GM23338 (cell line): Measurements from ENCODE around the gene KLHL17. TPM values are rescaled to one million over a fixed set of nuclear protein-coding genes. Genes with fewer than 3 reads are reported as not detected.
A peak's percentile ranks its signal among the peaks of the same experiment; 100 is the strongest.

Experiments
- ATAC-seq: fragments of 200-7000 bp; cut with Tn5 transposase; 3 replicates; pipeline ENCODE4 v1.9.1; 2020
- DNase-seq: peaks from one replicate; pipeline ENCODE4 v3.0.0-alpha.2; 2015; ENCODE audit warnings: low spot score
- H2AFZ ChIP-seq: fragments of 200-600 bp; sonication (generic); 2 replicates; pipeline ENCODE4 v1.8.0; 2016; ENCODE audit warnings: antibody characterized with exemption, mild to moderate bottlenecking, moderate library complexity
- H3F3A ChIP-seq: fragments of 200-600 bp; sonication (generic); replicated peaks from 2 replicates; pipeline ENCODE4 v1.8.0; 2017; ENCODE audit warnings: antibody characterized with exemption, mixed run types, low read depth
- H3K27ac ChIP-seq: fragments of 200-600 bp; sonication (generic); 2 replicates; pipeline ENCODE4 v1.6.1; 2016; ENCODE audit warnings: low read depth
- H3K27me3 ChIP-seq: fragments of 200-600 bp; sonication (generic); 2 replicates; pipeline ENCODE4 v1.8.0; 2016; ENCODE audit warnings: mild to moderate bottlenecking, mixed run types, moderate library complexity; ENCODE audit not compliant: insufficient read depth
- H3K36me3 ChIP-seq: fragments of 200-600 bp; sonication (generic); 2 replicates; pipeline ENCODE4 v1.8.0; 2016; ENCODE audit warnings: mild to moderate bottlenecking; ENCODE audit not compliant: insufficient read depth
- H3K4me1 ChIP-seq: fragments of 200-600 bp; sonication (generic); 2 replicates; pipeline ENCODE4 v1.8.0; 2016; ENCODE audit warnings: mild to moderate bottlenecking, moderate library complexity; ENCODE audit not compliant: insufficient read depth
- H3K4me2 ChIP-seq: fragments of 200-600 bp; sonication (generic); 2 replicates; pipeline ENCODE4 v1.7.1; 2017; ENCODE audit warnings: mixed run types
- H3K4me3 ChIP-seq: fragments of 200-600 bp; sonication (generic); 2 replicates; pipeline ENCODE4 v1.6.1; 2016; ENCODE audit warnings: mixed run types
- H3K79me2 ChIP-seq: fragments of 200-600 bp; sonication (generic); replicated peaks from 2 replicates; pipeline ENCODE4 v1.8.0; 2017; ENCODE audit warnings: mild to moderate bottlenecking; ENCODE audit not compliant: insufficient read depth
- H3K9me2 ChIP-seq: fragments of 200-600 bp; sonication (generic); 2 replicates; pipeline ENCODE4 v1.8.0; 2017; ENCODE audit not compliant: insufficient read depth
- H4K20me1 ChIP-seq: fragments of 200-600 bp; sonication (generic); replicated peaks from 2 replicates; pipeline ENCODE4 v1.8.0; 2017; ENCODE audit warnings: mild to moderate bottlenecking; ENCODE audit not compliant: insufficient read depth
- H3K27ac Mint-ChIP-seq: 2 replicates; pipeline ENCODE4 v1.8.0; 2020; ENCODE audit warnings: inconsistent platforms, mild to moderate bottlenecking, moderate library complexity, mixed read lengths
- H3K27me3 Mint-ChIP-seq: 3 replicates; pipeline ENCODE4 v1.8.0; 2022; ENCODE audit warnings: low read depth, mild to moderate bottlenecking, moderate library complexity, mixed read lengths, inconsistent platforms; ENCODE audit not compliant: insufficient read depth, poor library complexity
- H3K36me3 Mint-ChIP-seq: 3 replicates; pipeline ENCODE4 v1.8.0; 2021; ENCODE audit warnings: low read depth, mild to moderate bottlenecking, inconsistent platforms, moderate library complexity, mixed read lengths
- H3K4me1 Mint-ChIP-seq: 3 replicates; pipeline ENCODE4 v1.8.0; 2020; ENCODE audit warnings: mild to moderate bottlenecking, inconsistent platforms, mixed read lengths
- H3K4me3 Mint-ChIP-seq: 3 replicates; pipeline ENCODE4 v1.8.0; 2021; ENCODE audit warnings: moderate library complexity, mild to moderate bottlenecking, inconsistent platforms, mixed read lengths
- H3K9me3 Mint-ChIP-seq: 3 replicates; pipeline ENCODE4 v1.8.0; 2020; ENCODE audit warnings: moderate library complexity, mild to moderate bottlenecking, inconsistent platforms, mixed read lengths
- CREB1 ChIP-seq: fragments of 250-450 bp; sonication (Bioruptor Pico); IDR thresholded peaks from 2 replicates; pipeline ENCODE4 v1.5.0; 2020; ENCODE audit warnings: low read depth, mild to moderate bottlenecking, moderate library complexity
- CTCF ChIP-seq, 2 experiments: fragments of 200-600 bp in 1 of 2; sonication (generic) in 1 of 2; conservative IDR thresholded peaks; 2 replicates each; pipeline versions ENCODE4 v1.5.1 to v1.6.1; 2016 to 2017; ENCODE audit warnings: antibody characterized with exemption in 2 of 2, low read depth in 2 of 2, mild to moderate bottlenecking in 2 of 2, moderate library complexity in 1 of 2
- ETS1 ChIP-seq: IDR thresholded peaks from 2 replicates; pipeline ENCODE4 v1.6.1; 2016; ENCODE audit warnings: antibody characterized with exemption
- EZH2 ChIP-seq: fragments of 200-600 bp; sonication (generic); IDR thresholded peaks from one replicate; pipeline ENCODE4 v1.8.0; 2017; ENCODE audit warnings: antibody characterized with exemption, mild to moderate bottlenecking, low read depth; ENCODE audit not compliant: unreplicated experiment
- EZH2phosphoT487 ChIP-seq: fragments of 200-600 bp; sonication (generic); IDR thresholded peaks from one replicate; pipeline ENCODE4 v1.8.1; 2018; ENCODE audit warnings: antibody characterized with exemption; ENCODE audit not compliant: unreplicated experiment
- JUNB ChIP-seq: IDR thresholded peaks from one replicate; pipeline ENCODE4 v1.6.1; 2016; ENCODE audit warnings: antibody characterized with exemption; ENCODE audit not compliant: unreplicated experiment
- NANOG ChIP-seq: IDR thresholded peaks from 2 replicates; pipeline ENCODE4 v1.6.1; 2016; ENCODE audit warnings: antibody characterized with exemption, borderline replicate concordance
- POLR2AphosphoS5 ChIP-seq: IDR thresholded peaks from 2 replicates; pipeline ENCODE4 v1.6.1; 2016; ENCODE audit warnings: antibody characterized with exemption, low read depth
- REST ChIP-seq: IDR thresholded peaks from one replicate; pipeline ENCODE4 v1.6.1; 2018; ENCODE audit warnings: antibody characterized with exemption; ENCODE audit not compliant: unreplicated experiment
- STAT1 ChIP-seq: IDR thresholded peaks from one replicate; pipeline ENCODE4 v1.6.1; 2016; ENCODE audit warnings: antibody characterized with exemption; ENCODE audit not compliant: unreplicated experiment
- ZNF114 ChIP-seq: fragments of 250-450 bp; sonication (Bioruptor Pico); IDR thresholded peaks from 2 replicates; pipeline ENCODE4 v1.5.0; 2020; ENCODE audit warnings: mild to moderate bottlenecking, moderate library complexity
- ZNF331 ChIP-seq: fragments of 250-450 bp; sonication (Bioruptor Pico); IDR thresholded peaks from 2 replicates; pipeline ENCODE4 v1.5.0; 2020; ENCODE audit warnings: low read depth, mild to moderate bottlenecking, moderate library complexity
- ZNF462 ChIP-seq: fragments of 250-450 bp; sonication (Bioruptor Pico); IDR thresholded peaks from 2 replicates; pipeline ENCODE4 v1.5.0; 2020; ENCODE audit warnings: mild to moderate bottlenecking, moderate library complexity
- polyA plus RNA-seq: library from polyadenylated mRNA; unstranded; fragments of >200 nt; fragmentation: Nextera tagmentation; extraction: Ambion mirVana; gene quantifications from 2 replicates; pipeline ENCODE4 v1.2.1, GENCODE V29; 2016
- total RNA-seq: library from RNA; depleted of rRNA; stranded (reverse); fragments of >200 nt; shearing (Covaris generic); gene quantifications from 2 replicates; pipeline ENCODE4 v1.2.3, GENCODE V29; 2014

Gene KLHL17
- total and polyA plus RNA-seq, 2 experiments from 2014 or later: 16.5 to 37.1 TPM

GRCh38 chr1:998995-999724 is 38.8 kb downstream of the KLHL17 start:
- H3K36me3 Mint-ChIP-seq: no peaks in the 10 kb centered on the region; the same call in 2 of the 3 replicates
- peak overlapping the region; percentile 71 for H3K4me3 ChIP-seq

More at GRCh38 chr1:998995-999724, 38.8 kb downstream of the KLHL17 start:
- TF ChIP-seq NANOG (no peak), ZNF462 (no peak), STAT1 (no peak), CTCF (conservative IDR thresholded peaks at IDR 0.05; ENCODE audit: low read depth in 2 of 2) (no peak), ZNF331 (no peak), ETS1 (no peak), REST (no peak), POLR2AphosphoS5 (no peak), EZH2 (peak; percentile 70), CREB1 (CRISPR knock-in tag) (peak; percentile 73), JUNB (no peak), ZNF114 (CRISPR knock-in tag) (no peak), EZH2phosphoT487 (peak; percentile 30)
- Mint-ChIP-seq H3K27me3 (peaks cover 73% of the 10 kb centered on the region), H3K4me3 (peak overlapping the region; percentile 52; the same call in 2 of the 3 replicates), H3K4me1 (peaks cover 5% of the 10 kb centered on the region), H3K9me3 (peaks cover 2% of the 10 kb centered on the region; the same call in 1 of the 3 replicates), H3K27ac (no peak overlapping the region)
- no peaks in the 10 kb centered on the region for H4K20me1 ChIP-seq
- no peaks in the 10 kb centered on the region for H3K36me3 ChIP-seq
- no peaks in the 10 kb centered on the region for H3K79me2 ChIP-seq
- H3K27ac ChIP-seq: no peak overlapping the region
- peaks cover 6% of the 10 kb centered on the region; the same call in 1 of the 2 replicates for H3F3A ChIP-seq
- H3K9me2 ChIP-seq: no peaks in the 10 kb centered on the region
- H3K4me1 ChIP-seq: peaks cover 8% of the 10 kb centered on the region
- ATAC-seq (peak; percentile 0; the same call in 2 of the 3 replicates), DNase-seq (peak; percentile 53)
- peaks cover 91% of the 10 kb centered on the region for H3K27me3 ChIP-seq
- H3K4me2 ChIP-seq: peak overlapping the region; percentile 82
- no peak overlapping the region for H2AFZ ChIP-seq
